ENCODE results near the gene SSC4D.

DNA sequence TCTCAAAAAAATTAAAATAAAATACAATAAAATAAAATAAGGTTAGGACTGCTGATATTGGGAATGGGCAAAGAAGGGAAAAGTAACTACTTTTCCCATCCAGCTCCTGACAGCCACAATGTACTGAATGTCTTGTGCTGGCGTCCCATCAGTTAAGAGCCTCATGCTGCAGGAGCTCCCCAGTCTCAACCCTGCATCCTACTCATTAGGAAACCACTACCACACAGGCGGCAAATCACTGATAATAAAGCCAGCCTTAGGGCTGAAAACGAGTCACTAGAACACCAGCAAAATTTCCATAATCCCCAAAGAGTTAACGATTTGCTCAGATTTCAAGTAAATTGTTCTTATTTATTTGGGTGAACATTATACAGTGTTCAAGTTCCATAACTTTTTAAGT is 55.0 kb downstream of the SSC4D start:
- TF ChIP-seq EZH2phosphoT487 (IDR thresholded peaks at IDR 0.05; ENCODE audit: insufficient read depth, low read depth) (no peak), EZH2 (IDR thresholded peaks at IDR 0.05; ENCODE audit: insufficient read depth, poor library complexity, severe bottlenecking) (no peak)
